ENCODE measurements around the gene ARFGAP1.
"Not testable (repeated sequence)": the region's sequence is repeated elsewhere in the genome, so short reads cannot be mapped to it uniquely, and the experiment has no call there.

Gene ARFGAP1

DNA sequence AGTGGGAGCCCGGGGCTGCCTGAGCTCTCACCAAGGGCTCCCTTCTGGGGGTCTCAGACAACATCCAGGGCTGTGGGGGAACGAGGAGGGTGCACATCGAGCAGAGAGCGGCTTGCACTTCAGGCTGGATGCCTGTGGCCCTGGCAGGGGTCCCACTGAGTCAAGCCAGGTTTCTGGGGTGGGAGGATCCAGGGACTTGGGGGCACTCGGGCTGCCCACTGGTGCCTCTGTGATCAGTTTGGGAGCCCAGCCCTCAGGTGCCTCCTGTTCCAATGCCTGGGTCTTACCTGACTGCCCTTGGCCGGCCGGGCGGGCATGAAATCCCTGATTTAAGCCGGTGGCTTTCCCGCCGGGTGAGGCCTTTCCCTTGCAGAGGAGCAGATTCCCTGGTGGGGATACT is 20.8 kb downstream of the ARFGAP1 start:
- DNase-seq = no peak

GRCh38 chr20:63293871-63294535 is 21.4 kb downstream of the ARFGAP1 start:
- DNase-seq = no peak

- DNase-seq = no peak
Measured at GRCh38 chr20:63294536-63294900, 21.9 kb downstream of the ARFGAP1 start.

- no peak for DNase-seq
Measured at GRCh38 chr20:63295018-63295417, 22.4 kb downstream of the ARFGAP1 start.

DNA sequence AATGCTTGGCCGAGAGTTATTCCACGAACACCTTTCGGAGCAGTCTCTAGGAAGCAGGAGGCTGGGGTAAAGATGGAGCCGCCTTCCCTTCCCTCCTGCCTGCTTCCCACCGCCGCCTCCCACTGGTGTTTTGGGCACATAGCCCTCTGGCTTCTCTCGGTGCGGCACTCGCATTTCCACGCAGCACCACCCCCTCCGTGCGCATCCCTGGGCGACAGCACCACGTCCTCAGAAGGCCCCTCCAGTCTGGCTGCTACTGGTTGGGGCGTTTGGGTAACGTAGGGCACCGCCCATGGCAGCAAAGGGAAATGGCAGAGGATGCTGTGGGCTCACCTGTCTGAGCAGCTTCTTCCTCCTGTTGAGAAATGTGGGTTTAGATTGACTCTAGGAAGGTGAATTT is 22.8 kb downstream of the ARFGAP1 start:
- no peak for DNase-seq

DNA sequence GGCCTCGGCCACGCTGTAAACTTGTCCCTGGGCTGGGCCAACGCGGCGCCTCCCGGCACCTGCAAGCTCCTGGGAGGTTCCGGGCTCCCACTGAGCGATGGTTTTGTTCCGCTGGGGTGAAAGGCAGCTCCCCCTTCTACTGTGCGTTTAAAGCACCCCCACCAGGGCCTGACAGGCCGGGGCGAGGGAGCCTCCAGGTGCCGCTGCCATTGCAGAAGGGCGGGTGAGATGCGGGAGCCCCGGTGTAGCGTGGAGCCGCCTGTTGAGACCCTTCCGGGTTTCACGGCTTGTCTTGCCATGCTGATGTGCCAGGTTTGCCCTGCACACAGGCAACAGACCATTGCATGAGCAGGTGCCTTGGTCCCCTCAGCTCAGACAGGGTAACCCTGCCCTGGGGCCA is 23.2 kb downstream of the ARFGAP1 start:
- DNase-seq = no peak

DNA sequence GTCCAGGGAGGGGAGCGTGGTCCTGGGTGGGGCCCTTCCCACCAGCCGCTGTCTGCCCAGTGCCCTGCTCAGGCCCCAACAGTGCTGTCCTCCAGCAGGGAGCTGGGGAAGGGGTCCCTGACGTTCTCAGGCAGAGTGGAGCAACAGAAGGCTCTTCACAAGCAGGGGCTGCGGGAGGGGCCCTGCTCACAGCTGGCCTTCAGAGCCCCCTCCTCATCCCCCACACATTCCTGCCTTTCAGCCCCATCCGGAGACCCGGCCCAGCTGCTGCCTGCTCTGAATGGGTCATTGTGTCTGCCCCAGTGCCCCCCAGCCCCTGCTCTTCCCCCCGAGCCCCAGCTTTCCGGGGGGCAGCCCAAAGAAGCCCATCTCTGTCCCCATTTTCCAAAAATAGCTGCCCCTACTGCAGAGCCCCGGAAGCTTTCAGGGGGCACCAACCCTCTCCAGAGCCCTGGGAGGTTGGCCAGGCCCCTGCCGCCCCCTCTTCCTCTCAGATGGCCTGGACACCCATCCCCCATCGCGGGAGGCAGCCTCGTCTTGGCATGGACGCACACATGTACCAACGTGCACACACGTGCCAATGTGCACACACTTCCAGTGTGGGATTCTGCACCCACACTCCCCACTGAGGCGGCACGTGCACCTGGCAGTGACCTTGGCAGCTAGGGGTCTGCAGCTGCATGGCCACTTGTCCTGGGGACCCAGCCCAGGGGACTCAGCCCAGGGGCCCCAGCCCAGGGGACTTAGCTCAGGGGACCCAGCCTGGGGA is 24.1 kb downstream of the ARFGAP1 start:
- no peak for DNase-seq

DNA sequence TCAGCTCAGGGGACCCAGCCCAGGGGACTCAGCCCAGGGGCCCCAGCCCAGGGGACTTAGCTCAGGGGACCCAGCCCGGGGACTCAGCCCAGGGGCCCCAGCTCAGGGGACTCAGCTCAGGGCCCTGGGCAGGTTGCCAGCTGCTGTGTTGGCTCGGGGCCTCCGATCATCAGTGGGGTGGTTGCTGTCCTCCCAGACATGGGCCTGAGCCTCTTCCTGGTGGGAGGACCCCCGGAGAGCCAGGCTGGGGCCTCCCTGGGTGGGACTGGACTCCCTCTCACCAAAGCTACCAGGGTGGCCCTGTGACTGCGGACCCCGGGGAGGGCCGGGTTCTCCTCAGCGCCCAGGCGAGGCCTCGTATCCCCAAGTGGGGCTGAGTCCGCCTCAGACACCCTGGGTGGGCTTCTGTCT is 24.8 kb downstream of the ARFGAP1 start:
- no peak for DNase-seq

GRCh38 chr20:63297796-63298572 is 25.4 kb downstream of the ARFGAP1 start:
- no peak for DNase-seq

DNA sequence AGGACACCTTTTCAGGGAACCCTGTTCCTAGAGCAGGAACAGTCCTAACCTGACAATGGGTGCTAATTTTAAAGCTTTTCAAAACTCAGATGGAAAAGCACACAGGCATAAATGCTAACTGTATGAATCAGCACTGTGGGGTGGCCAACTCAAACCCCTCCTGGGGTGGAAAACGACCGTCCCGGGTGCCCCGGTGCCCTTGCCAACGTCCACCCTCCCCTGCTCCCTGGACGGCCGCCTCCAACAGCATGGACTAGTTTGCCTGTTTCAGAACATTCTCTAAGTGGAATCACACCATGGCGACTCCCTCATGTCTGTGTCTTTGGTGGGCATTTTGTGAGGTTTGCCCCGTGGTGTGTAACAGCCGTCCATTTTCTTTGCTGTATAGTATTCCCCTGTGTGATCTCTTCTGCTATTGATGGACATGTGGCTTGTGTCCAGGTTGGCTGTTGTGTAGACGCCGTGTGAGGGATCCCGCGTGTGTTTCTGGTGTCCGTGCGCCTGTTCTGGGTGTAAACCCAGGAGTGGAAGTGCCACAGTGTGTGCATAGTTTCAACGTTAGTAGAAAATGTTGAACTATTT is 26.2 kb downstream of the ARFGAP1 start:
- no peak for DNase-seq

DNA sequence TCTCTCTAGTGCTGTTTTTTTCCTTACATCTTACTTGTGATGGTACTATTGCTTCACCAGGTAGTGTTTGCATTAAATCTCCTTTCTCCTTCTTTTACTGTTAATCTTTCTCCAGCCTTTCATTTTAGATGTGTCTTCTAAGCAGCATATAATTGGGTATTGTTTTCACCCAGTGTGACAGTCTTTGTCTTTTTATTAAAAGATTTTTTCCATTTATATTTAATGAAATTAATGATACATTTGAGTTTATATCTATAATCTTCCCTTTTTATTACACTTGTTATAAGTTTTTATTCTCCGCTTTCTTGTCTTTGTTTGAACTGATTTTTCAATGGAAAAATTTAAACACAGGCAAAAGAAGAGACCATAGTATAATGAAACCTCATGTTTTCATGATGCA is 29.1 kb downstream of the ARFGAP1 start:
- DNase-seq = no peak

DNA sequence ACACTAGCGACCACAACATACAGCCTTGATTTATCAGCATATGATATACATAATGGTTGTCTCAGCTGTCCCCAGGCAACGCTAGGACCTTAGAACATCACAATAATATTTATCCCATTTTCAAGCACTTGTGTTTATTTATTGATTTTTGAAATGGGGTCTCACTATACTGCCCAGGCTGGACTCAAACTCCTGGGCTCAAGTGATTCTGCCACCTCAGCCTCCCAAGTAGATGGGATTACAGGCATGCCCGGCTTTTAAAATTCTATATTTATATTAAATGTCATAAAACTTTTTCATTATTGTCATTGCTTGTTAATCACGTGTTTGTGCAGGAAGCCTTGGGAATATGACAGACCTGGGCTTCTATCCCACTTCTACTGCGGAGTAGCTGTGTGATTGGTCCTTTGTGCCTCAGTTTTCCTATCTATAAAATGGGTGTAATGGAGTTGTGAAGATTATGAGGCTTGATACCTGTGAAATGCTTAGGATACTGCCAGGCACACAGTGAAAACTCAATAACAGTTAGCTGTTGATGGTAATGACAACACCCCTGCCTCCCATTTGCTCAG is 30.6 kb downstream of the ARFGAP1 start:
- DNase-seq = no peak

- DNase-seq = no peak
Measured at GRCh38 chr20:63305393-63305792, 32.8 kb downstream of the ARFGAP1 start.

GRCh38 chr20:63305933-63306672 is 33.5 kb downstream of the ARFGAP1 start:
- not testable (repeated sequence) for DNase-seq

GRCh38 chr20:63306673-63307537 is 34.3 kb downstream of the ARFGAP1 start:
- DNase-seq = no peak

- DNase-seq = no peak
Measured at GRCh38 chr20:63307538-63308217, 35.1 kb downstream of the ARFGAP1 start.

DNA sequence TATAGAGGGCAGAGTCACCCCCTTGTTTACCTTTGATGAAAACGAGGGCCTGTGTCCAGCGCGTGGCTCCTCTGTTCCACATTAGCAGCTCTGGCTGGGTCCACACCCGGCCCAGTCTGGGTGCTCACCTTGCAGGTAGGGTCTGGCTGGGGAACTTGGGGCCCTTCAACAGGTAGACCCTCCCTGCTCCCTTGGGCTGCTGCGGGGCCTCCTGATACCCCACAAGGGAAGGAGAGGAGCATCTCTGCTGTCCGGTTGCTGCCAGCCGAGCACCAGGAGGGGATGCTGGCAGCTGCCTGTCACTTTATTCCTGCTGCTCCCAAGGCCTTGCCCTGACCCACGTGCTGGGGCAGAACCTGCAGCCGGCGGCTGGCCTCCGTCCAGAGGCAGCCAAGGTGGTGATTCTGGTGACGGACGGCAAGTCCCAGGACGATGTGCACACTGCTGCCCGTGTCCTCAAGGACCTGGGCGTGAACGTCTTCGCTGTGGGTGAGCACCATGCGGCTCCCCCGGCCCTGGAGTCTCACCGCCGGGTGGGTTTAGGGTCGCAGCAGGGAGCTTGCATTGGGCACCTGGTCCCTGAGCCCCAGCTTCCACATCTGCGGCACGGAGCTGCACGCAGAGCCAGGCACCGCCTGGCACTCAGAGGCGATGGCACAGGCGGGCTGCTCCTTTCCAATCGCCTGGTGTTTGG is 35.8 kb downstream of the ARFGAP1 start:
- DNase-seq = no peak

- no peak for DNase-seq
Measured at GRCh38 chr20:63309261-63310071, 36.9 kb downstream of the ARFGAP1 start.
